T-helper 2 cell treated with Interferon-gamma antibody and Interleukin-4, amounts not matched to agents 5 μg/mL and 100 μg/mL, for 36 hours (primary cell): ENCODE results near the gene FUT4.

Experiments used
- DNase-seq: peaks from one replicate; pipeline ENCODE4 v3.0.0; 2021; ENCODE audit warnings: low spot score
- H3K27ac Mint-ChIP-seq: one replicate; pipeline ENCODE4 v1.8.0; 2021; ENCODE audit warnings: mild to moderate bottlenecking, mixed read lengths
- H3K27me3 Mint-ChIP-seq: one replicate; pipeline ENCODE4 v1.8.0; 2021; ENCODE audit warnings: low read depth, mixed read lengths
- H3K36me3 Mint-ChIP-seq: one replicate; pipeline ENCODE4 v1.8.0; 2021; ENCODE audit warnings: low read depth, mixed read lengths
- H3K4me1 Mint-ChIP-seq: one replicate; pipeline ENCODE4 v1.8.0; 2021; ENCODE audit warnings: low read depth, mixed read lengths
- H3K4me3 Mint-ChIP-seq: one replicate; pipeline ENCODE4 v1.8.0; 2022; ENCODE audit warnings: mild to moderate bottlenecking, moderate library complexity, mixed read lengths
- H3K9me3 Mint-ChIP-seq: one replicate; pipeline ENCODE4 v1.8.0; 2021; ENCODE audit warnings: mixed read lengths

Gene FUT4

DNA sequence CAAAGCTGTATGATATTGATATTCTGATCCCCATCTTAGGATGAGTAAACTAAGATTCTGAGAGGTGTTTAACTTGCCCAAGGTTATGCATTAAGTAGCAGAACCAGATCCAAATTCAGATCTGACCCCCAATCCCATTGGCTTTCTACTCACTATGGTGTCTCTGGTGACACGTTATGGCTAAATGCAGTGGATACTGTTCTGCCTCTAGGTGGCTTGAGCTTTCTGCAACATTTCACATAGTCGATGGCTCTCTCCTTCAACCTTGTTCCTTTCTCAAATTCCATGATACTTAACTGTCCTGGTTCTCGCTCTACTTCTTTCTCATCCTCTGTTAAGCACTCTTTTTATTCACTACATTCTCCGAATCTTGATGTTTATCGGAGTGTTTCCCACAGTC is 22.0 kb upstream of the FUT4 start:
- no peaks in the 10 kb centered on the region for H3K36me3 Mint-ChIP-seq
- no peak overlapping the region for H3K27ac Mint-ChIP-seq
- DNase-seq, result no peak
- H3K27me3 Mint-ChIP-seq, result peaks cover 18% of the 10 kb centered on the region
- H3K4me1 Mint-ChIP-seq, result no peaks in the 10 kb centered on the region
- no peak overlapping the region for H3K4me3 Mint-ChIP-seq
- no peaks in the 10 kb centered on the region for H3K9me3 Mint-ChIP-seq

DNA sequence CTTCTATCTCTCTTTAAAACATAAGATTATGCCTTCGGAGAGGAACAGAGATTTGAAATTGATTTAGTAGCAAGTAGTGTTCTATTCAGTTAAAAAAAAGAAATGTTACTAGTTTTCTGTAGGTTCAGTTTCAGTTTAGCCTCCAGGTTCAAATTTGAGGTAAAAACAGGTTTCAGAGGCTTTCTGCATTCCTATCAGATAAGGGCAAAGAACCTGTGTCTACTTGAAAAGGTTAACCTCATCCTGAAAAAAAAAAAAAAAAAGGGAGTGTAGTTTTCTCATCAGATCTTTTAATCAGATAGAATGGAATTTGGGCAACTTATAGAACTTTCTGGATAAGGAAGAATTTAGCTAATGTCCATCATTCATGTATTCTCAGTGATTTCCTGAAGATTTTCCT is 19.4 kb upstream of the FUT4 start:
- Mint-ChIP-seq H3K36me3 (no peaks in the 10 kb centered on the region), H3K4me1 (no peaks in the 10 kb centered on the region), H3K27ac (no peak overlapping the region), H3K9me3 (no peaks in the 10 kb centered on the region), H3K4me3 (no peak overlapping the region), H3K27me3 (peaks cover 30% of the 10 kb centered on the region)
- no peak for DNase-seq

DNA sequence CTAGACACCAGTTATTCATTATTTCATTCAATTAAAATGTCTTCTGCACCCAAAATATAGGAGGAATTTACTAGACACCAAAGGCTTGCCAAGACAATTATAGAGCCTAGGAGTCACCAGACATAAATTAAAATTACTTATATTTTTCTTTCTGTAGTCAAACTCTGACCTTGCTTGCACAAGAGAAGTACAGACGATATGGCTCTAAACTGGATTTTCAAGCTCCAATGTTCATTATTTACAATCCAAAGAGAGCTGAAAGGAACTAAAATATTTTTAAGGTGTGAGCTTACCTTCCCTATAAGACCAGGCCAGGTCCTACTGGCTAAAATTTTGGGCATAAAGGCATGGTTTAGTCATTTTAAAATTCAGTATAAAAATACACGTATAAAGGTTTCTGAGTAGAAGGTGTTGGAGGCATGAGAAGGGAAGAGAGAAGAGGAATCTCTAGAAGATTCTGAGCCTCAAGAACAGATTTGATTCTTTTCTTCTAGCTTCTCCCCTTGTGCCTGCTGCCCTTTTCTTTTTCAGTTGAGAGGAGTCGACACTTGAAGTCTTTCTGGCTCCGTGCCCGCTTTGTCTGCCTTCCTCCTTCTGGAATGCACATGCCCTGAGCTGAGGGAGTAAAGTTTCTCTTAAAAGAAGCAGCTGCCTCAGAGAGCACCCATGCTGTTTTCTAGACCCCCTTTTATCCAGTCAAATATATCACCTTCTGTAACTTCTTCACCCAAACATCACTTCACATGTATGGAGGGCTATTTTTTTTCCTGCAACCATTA is 18.0 kb upstream of the FUT4 start:
- no peaks in the 10 kb centered on the region for H3K9me3 Mint-ChIP-seq
- no peak for DNase-seq
- peaks cover 33% of the 10 kb centered on the region for H3K27me3 Mint-ChIP-seq
- H3K27ac Mint-ChIP-seq, result no peak overlapping the region
- no peaks in the 10 kb centered on the region for H3K36me3 Mint-ChIP-seq
- H3K4me3 Mint-ChIP-seq, result no peak overlapping the region
- H3K4me1 Mint-ChIP-seq, result no peaks in the 10 kb centered on the region

DNA sequence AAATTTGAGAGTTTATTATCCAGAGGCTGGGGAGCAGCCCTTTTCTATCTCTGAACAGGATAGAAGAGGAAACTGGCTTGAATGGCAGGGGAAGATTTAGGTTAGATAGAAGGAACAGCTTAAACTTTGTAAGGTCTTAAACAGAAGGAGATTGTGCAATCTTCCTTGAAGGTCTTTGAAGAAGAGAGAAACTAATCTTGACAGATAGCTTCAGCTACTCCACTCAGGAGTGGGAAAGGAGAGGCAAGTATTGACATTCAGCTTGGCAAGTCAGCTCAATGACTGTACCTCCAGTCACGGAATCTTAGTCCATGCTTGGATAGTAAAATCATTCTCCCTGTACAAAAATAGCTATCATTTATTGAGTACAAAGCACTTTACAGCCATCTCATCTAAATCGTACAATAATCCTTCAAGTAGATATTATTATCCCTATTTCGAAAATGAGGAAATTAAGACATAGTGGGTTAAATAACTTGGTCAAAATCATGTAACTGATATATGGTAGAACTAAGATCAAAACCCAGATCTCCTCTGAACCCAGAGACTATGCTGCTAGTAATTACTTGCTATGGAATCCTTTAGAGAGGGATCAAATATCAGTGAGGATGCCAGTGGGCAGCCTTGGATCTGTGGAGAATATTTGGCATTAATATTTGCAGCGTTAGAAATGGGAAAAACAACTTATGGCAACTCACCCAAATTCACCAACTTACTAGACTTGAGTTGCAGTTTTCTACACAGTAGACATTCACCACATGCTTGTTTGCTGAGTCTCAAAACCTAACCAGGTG is 16.9 kb upstream of the FUT4 start:
- no peaks in the 10 kb centered on the region for H3K4me1 Mint-ChIP-seq
- DNase-seq, result no peak
- H3K36me3 Mint-ChIP-seq, result no peaks in the 10 kb centered on the region
- no peaks in the 10 kb centered on the region for H3K9me3 Mint-ChIP-seq
- H3K27me3 Mint-ChIP-seq, result peaks cover 36% of the 10 kb centered on the region
- H3K27ac Mint-ChIP-seq, result no peak overlapping the region
- no peak overlapping the region for H3K4me3 Mint-ChIP-seq

DNA sequence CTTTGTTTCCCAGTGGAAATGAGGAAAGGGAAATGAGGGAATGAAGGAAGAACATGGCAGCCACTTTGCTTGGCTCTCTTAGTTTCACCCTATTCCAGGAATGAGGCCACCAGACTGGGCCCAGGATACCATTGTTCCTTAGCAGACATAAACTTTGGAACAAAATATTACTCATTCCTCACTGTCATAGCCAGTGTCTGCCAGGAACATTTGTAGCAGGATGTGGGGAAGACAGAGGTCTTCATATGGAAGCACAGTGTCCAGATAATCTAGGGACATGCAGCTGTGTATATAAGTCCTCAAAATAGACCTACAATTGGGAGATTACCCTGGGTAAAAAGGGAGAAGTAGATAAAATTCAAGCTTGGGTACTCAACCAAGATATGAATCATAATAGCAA is 15.2 kb upstream of the FUT4 start:
- Mint-ChIP-seq H3K9me3 (no peaks in the 10 kb centered on the region), H3K4me3 (no peak overlapping the region), H3K27ac (no peak overlapping the region), H3K27me3 (peaks cover 42% of the 10 kb centered on the region), H3K36me3 (no peaks in the 10 kb centered on the region), H3K4me1 (no peaks in the 10 kb centered on the region)
- no peak for DNase-seq

DNA sequence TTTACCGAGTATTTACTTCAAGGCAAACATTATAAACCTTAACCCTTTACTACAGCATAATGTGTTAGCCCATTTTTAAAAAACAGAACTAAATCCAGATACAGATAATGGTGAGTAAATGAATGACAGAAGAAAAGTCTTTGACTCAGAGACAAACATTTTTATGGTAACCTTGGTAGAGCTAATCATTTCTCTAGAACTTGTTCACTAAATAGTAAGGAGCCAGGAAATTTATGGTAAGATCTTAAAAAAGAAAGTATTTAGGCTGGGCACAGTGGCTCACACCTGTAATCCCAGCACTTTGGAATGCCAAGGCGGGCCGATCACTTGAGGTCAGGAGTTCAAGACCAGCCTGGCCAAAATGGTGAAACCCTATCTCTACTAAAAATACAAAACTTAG is 11.5 kb upstream of the FUT4 start:
- DNase-seq, result no peak
- Mint-ChIP-seq H3K4me3 (no peak overlapping the region), H3K36me3 (no peaks in the 10 kb centered on the region), H3K27me3 (peaks cover 43% of the 10 kb centered on the region), H3K9me3 (no peaks in the 10 kb centered on the region), H3K27ac (no peak overlapping the region), H3K4me1 (no peaks in the 10 kb centered on the region)

DNA sequence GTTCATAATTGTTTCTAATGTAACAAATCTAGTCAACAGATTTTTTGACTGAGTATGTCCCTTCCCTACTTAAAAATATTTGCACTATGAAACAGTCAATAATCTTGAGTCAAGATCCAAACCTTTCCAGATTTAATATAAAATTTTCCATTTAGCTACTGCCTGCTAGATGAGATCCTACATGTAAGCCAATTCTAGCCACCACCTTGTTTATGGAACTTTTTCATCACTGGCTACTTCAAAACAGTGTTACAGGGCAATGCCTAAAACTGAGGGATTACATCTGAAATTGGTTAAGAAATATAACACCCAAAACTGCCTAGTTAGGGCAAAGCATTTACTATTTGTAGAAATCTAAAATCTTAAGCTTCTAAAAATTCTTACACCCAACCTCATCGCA is 10.5 kb upstream of the FUT4 start:
- H3K4me3 Mint-ChIP-seq, result no peak overlapping the region
- peaks cover 46% of the 10 kb centered on the region for H3K27me3 Mint-ChIP-seq
- no peaks in the 10 kb centered on the region for H3K9me3 Mint-ChIP-seq
- no peak for DNase-seq
- no peaks in the 10 kb centered on the region for H3K36me3 Mint-ChIP-seq
- no peak overlapping the region for H3K27ac Mint-ChIP-seq
- no peaks in the 10 kb centered on the region for H3K4me1 Mint-ChIP-seq

DNA sequence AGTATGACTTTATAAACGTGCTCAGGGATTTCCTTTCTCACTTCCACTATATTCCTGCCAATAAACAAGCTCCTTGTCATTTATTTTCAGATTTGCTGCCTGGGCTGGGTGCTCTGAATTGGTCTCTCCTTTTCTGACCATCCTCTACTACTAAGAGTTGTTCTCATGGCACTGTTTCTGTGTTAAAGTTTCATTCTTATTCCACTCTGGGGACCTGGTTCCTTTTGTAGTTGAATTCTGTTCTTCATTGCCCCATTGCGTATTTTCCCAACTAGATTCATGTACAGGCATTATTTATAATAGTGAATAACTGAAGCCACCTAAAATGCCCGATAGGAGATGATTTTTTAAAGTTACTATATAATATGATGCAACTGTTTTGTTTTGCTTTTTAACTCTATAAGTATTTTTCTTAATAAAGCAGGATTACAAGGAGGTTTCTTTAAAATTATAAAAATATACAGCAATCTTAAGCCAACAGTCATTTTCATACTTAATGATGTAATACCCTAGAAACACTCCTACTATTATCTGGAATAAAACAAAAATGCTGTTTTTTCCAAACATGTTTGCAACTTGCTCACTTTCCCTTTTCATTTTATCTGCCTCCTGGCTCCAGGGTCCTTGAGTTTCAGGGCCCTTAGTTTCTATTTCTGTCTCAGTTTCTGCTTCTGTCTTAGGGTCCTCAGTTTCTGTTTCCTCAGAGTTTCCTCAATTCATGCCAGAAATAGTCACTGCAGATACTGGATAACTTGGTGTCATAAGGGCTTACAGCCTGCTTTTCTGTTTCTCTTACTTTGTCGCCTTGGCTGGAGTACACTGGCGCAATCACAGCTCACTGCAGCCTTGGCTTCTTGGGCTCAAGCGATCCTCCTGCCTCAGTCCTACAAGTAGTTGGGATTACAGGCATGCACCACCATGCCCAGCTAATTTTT is 9.8 kb upstream of the FUT4 start:
- no peak overlapping the region for H3K27ac Mint-ChIP-seq

DNA sequence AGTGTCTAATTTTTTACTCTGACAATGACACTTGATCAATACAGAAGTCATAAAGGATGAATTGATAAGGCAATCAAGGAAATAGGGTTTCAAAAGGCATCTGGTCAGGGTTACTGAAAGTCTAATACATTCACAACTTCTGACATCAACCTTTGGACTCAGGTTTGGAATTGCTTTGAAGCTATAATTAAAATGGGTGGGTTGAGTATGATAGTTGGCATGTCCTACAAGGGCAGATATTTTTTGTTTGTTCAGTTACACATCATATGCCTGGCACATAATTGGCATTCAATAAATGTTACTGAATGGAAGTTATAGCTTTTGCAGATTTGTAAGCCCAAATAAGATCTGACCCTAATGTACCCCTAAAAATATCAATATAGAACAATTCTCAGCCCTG is 7.3 kb upstream of the FUT4 start:
- Mint-ChIP-seq H3K27ac (no peak overlapping the region), H3K4me1 (no peaks in the 10 kb centered on the region), H3K36me3 (no peaks in the 10 kb centered on the region), H3K4me3 (no peak overlapping the region), H3K9me3 (no peaks in the 10 kb centered on the region), H3K27me3 (peaks cover 41% of the 10 kb centered on the region)
- no peak for DNase-seq

More for the DNA sequence above, 9.8 kb upstream of the FUT4 start:
- Mint-ChIP-seq H3K27me3 (peaks cover 46% of the 10 kb centered on the region), H3K4me3 (no peak overlapping the region), H3K9me3 (no peaks in the 10 kb centered on the region), H3K36me3 (no peaks in the 10 kb centered on the region), H3K4me1 (no peaks in the 10 kb centered on the region)
- no peak for DNase-seq

DNA sequence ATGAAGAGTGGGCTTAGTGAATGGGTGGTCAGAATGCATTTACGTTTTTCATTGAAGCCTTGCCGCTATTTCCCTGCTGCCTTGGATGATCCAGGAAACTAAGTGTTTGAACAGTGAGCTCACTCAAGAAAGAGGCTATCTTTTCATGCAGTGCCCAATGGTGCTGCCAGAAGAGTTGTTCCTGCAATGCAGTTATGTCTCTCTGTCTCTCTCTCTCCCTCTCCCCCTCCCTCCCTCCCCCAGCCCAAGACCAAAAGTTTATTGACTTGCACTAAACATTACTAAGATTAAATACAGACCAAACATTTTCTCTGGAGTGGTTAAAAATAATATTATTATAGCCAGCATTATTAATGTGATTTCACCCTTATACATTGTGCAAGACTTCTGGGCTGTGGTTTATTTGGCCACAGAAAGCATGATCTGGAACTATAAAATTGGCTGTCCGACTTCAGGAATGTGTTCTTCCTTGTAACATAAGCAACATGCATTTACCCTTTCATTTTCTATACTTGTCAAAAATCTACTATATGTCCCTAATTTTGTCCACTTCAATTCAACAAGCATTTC is 6.6 kb upstream of the FUT4 start:
- no peaks in the 10 kb centered on the region for H3K4me1 Mint-ChIP-seq
- H3K27me3 Mint-ChIP-seq, result peaks cover 41% of the 10 kb centered on the region
- no peak overlapping the region for H3K4me3 Mint-ChIP-seq
- H3K9me3 Mint-ChIP-seq, result no peaks in the 10 kb centered on the region
- H3K36me3 Mint-ChIP-seq, result no peaks in the 10 kb centered on the region
- H3K27ac Mint-ChIP-seq, result no peak overlapping the region
- no peak for DNase-seq

DNA sequence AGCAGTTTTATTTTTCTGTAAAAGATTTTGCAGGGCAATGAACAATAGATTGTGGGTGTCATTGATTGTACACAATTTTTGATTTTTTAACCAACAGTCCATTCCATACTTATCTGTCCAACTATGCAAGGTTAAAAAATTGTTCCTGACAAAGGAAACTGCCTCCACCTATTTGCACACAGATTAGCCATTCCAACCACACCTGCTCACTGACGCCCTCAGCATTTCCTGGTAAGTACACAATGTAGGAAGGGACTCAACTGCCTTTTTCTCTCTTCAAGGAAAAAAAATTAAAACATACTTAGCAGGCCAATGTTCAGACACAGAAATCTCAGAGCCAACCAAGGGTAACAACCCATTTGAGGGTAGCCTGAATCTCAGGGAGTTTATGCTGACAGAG is 4.3 kb upstream of the FUT4 start:
- peaks cover 9% of the 10 kb centered on the region for H3K4me1 Mint-ChIP-seq
- H3K4me3 Mint-ChIP-seq, result no peak overlapping the region
- no peaks in the 10 kb centered on the region for H3K9me3 Mint-ChIP-seq
- no peak for DNase-seq
- peaks cover 27% of the 10 kb centered on the region for H3K27me3 Mint-ChIP-seq
- no peaks in the 10 kb centered on the region for H3K36me3 Mint-ChIP-seq
- H3K27ac Mint-ChIP-seq, result no peak overlapping the region

DNA sequence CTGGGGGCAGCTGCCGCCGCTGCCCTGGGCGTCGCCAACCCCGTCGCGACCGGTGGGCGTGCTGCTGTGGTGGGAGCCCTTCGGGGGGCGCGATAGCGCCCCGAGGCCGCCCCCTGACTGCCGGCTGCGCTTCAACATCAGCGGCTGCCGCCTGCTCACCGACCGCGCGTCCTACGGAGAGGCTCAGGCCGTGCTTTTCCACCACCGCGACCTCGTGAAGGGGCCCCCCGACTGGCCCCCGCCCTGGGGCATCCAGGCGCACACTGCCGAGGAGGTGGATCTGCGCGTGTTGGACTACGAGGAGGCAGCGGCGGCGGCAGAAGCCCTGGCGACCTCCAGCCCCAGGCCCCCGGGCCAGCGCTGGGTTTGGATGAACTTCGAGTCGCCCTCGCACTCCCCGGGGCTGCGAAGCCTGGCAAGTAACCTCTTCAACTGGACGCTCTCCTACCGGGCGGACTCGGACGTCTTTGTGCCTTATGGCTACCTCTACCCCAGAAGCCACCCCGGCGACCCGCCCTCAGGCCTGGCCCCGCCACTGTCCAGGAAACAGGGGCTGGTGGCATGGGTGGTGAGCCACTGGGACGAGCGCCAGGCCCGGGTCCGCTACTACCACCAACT is 1.0 kb downstream of the FUT4 start:
- H3K27ac Mint-ChIP-seq, result peak overlapping the region; percentile 70
- H3K27me3 Mint-ChIP-seq, result no peaks in the 10 kb centered on the region
- peaks cover 35% of the 10 kb centered on the region for H3K4me1 Mint-ChIP-seq
- no peak for DNase-seq
- H3K36me3 Mint-ChIP-seq, result peaks cover 14% of the 10 kb centered on the region
- H3K9me3 Mint-ChIP-seq, result no peaks in the 10 kb centered on the region
- H3K4me3 Mint-ChIP-seq, result peak overlapping the region; percentile 77
